HepG2 (cell line): ENCODE measurements around the gene FAH. TPM values are rescaled to one million over a fixed set of nuclear protein-coding genes. Genes with fewer than 3 reads are reported as not detected.

Source experiments
- ARID5B ChIP-seq: IDR thresholded peaks from 2 replicates; pipeline ENCODE4 v1.4.0; 2020; ENCODE audit warnings: mild to moderate bottlenecking, missing genetic modification reagents
- ELK4 ChIP-seq: sonication (generic); formaldehyde crosslinking; IDR thresholded peaks from 2 replicates; pipeline ENCODE4 v1.9.0; 2021; ENCODE audit warnings: missing genetic modification reagents, borderline replicate concordance
- FOXA1 ChIP-seq, 2 experiments: fragments of 450-650 bp in 1 of 2; sonication (generic) in 1 of 2; formaldehyde crosslinking in 1 of 2; IDR thresholded peaks; 2 replicates each; pipeline versions ENCODE4 v1.4.0 to v1.6.1; 2016 to 2020; ENCODE audit warnings: missing genetic modification reagents in 1 of 2
- HIVEP1 ChIP-seq: sonication (generic); formaldehyde crosslinking; IDR thresholded peaks from 2 replicates; pipeline ENCODE4 v1.4.0; 2020; ENCODE audit warnings: mild to moderate bottlenecking, missing genetic modification reagents
- MTERF4 ChIP-seq: sonication (generic); formaldehyde crosslinking; IDR thresholded peaks from 2 replicates; pipeline ENCODE4 v1.8.0; 2023; ENCODE audit warnings: mild to moderate bottlenecking, missing genetic modification reagents
- MYNN ChIP-seq: sonication (generic); formaldehyde crosslinking; IDR thresholded peaks from 2 replicates; pipeline ENCODE4 v1.4.0; 2020; ENCODE audit warnings: mild to moderate bottlenecking, low read depth, missing genetic modification reagents
- NBN ChIP-seq: fragments of 450-650 bp; conservative IDR thresholded peaks from 2 replicates; pipeline ENCODE4 v1.6.1; 2017
- NCOA2 ChIP-seq: sonication (generic); formaldehyde crosslinking; IDR thresholded peaks from 2 replicates; pipeline ENCODE4 v1.8.0; 2022; ENCODE audit warnings: inconsistent platforms
- NFYB ChIP-seq: sonication (generic); formaldehyde crosslinking; IDR thresholded peaks from 2 replicates; pipeline ENCODE4 v1.4.0; 2020; ENCODE audit warnings: missing genetic modification reagents
- NR2F1 ChIP-seq, 2 experiments: fragments of 450-650 bp in 1 of 2; formaldehyde crosslinking in 1 of 2; IDR thresholded peaks; 2 replicates each; pipeline versions ENCODE4 v1.5.0 to v1.6.1; 2016 to 2020; ENCODE audit warnings: mild to moderate bottlenecking in 1 of 2, missing compliant biosample characterization in 1 of 2, missing genetic modification reagents in 1 of 2, moderate library complexity in 1 of 2
- UBTF ChIP-seq: sonication (generic); formaldehyde crosslinking; IDR thresholded peaks from 2 replicates; pipeline ENCODE4 v1.4.0; 2020; ENCODE audit warnings: mild to moderate bottlenecking, missing genetic modification reagents
- ZBTB10 ChIP-seq: sonication (generic); formaldehyde crosslinking; IDR thresholded peaks from 2 replicates; pipeline ENCODE4 v1.4.0; 2020; ENCODE audit warnings: missing genetic modification reagents, borderline replicate concordance
- ZBTB44 ChIP-seq: sonication (generic); formaldehyde crosslinking; IDR thresholded peaks from 2 replicates; pipeline ENCODE4 v1.4.0; 2020; ENCODE audit warnings: missing genetic modification reagents
- ZMYM4 ChIP-seq: sonication (generic); formaldehyde crosslinking; IDR thresholded peaks from 2 replicates; pipeline ENCODE4 v1.8.1; 2023; ENCODE audit warnings: mild to moderate bottlenecking, missing genetic modification reagents
- polyA plus RNA-seq, 8 experiments: library from polyadenylated mRNA; depleted of rRNA in 3 of 8; stranded (reverse) in 7 of 8; unstranded in 1 of 8; fragments of >200 nt; fragmentation: Illumina TruSeq in 4 of 8; extraction: Trizol in 4 of 8; gene quantifications; 2 replicates each; pipeline versions ENCODE4 v1.2.1 to v1.2.3, GENCODE V29; 2011 to 2016; ENCODE audit warnings: low read depth in 4 of 8, missing spikeins in 1 of 8, mixed read lengths in 1 of 8; ENCODE audit not compliant: insufficient read depth in 1 of 8
- total RNA-seq, 5 experiments: library from RNA; depleted of rRNA; stranded (reverse); fragments of >200 nt; fragmentation: Illumina TruSeq; extraction: Trizol; gene quantifications; 2 replicates each; pipeline ENCODE4 v1.2.3, GENCODE V29; 2016; ENCODE audit warnings: low read depth in 1 of 5

The FAH gene
- total and polyA plus RNA-seq, 2 of the 13 experiments (the other 11 are each of a cell fraction or from before 2014, with no cell fraction given), result 36.6 to 75.0 TPM

GRCh38 chr15:80207887-80208286, 55.1 kb downstream of the FAH start (continued):
- TF ChIP-seq UBTF (CRISPR knock-in tag) (no peak), NCOA2 (CRISPR knock-in tag) (peak; percentile 65), FOXA1 (IDR thresholded peaks at IDR 0.05) (no peak), FOXA1 (CRISPR knock-in tag; IDR thresholded peaks at IDR 0.05) (peak; percentile 69), MYNN (no peak), ZBTB10 (CRISPR knock-in tag) (no peak), HIVEP1 (CRISPR knock-in tag) (no peak), NFYB (no peak), MTERF4 (CRISPR knock-in tag) (no peak), NR2F1 (CRISPR knock-in tag; IDR thresholded peaks at IDR 0.05) (no peak), ZMYM4 (0 out of 2 replicates have a peak, but pooled peaks have one; percentile 33), ELK4 (CRISPR knock-in tag) (no peak), ZBTB44 (CRISPR knock-in tag) (no peak), NBN (no peak), ARID5B (CRISPR knock-in tag) (peak; percentile 77)
